ENCODE data around the gene CLCN7. TPM values are rescaled to one million over a fixed set of nuclear protein-coding genes. Genes with fewer than 3 reads are reported as not detected.

CLCN7 gene
- total RNA-seq, 4 donors from 2014 or later: 57.6 to 171 (median 95.0) TPM

- intact Hi-C loops (cut with DNase I; ENCODE audit: low total_unique reads) (no loop called here), in situ Hi-C loops (cut with MboI; ENCODE audit: low pct_ligation_motif_present in 1 of 4, low pct_unique_long_range_greater_than_20kb in 1 of 4, low sequenced_read_pairs in 3 of 4) (no loop called here)
- TF ChIP-seq EP300 (IDR thresholded peaks at IDR 0.05; ENCODE audit: low read depth) (no peak), POLR2A (IDR thresholded peaks at IDR 0.05) (no peak), POLR2AphosphoS5 (IDR thresholded peaks at IDR 0.05) (no peak), CTCF (IDR thresholded peaks at IDR 0.05) (no peak)
- peaks cover 0 to 38% (median 17%) of the 10 kb centered on the region in 4 donors for H3K36me3 ChIP-seq
- no peaks in the 10 kb centered on the region for H3K9me3 ChIP-seq
- no peak overlapping the region for H3K4me3 ChIP-seq
- H3K27me3 ChIP-seq: no peaks in the 10 kb centered on the region
- WGBS, 2 donors (ENCODE audit: low coverage in 1 of 2): 93% methylated on average over 26 of the region's 44 CpGs; no CpG with 5 or more reads in 1 of the 2 donors
- H3K4me1 ChIP-seq: no peaks in the 10 kb centered on the region
- no peak overlapping the region for H3K27ac ChIP-seq
- no peak for DNase-seq
These were observed 25.8 kb upstream of the CLCN7 start for GRCh38 chr16:1500465-1501150.

GRCh38 chr16:1499756-1500464 is 25.1 kb upstream of the CLCN7 start:
- WGBS, 2 donors (ENCODE audit: low coverage in 1 of 2): 80 to 94% methylated on average over 2 to 36 of the region's 36 CpGs
- Histone ChIP-seq H3K36me3 (peaks cover 0 to 38% (median 17%) of the 10 kb centered on the region in 4 donors), H3K4me3 (no peak overlapping the region), H3K27me3 (no peaks in the 10 kb centered on the region), H3K4me1 (peaks cover 0 to 1% (median under 1%) of the 10 kb centered on the region in 4 donors), H3K9me3 (no peaks in the 10 kb centered on the region), H3K27ac (no peak overlapping the region)
- in situ Hi-C loops (cut with MboI; ENCODE audit: low pct_ligation_motif_present in 1 of 4, low pct_unique_long_range_greater_than_20kb in 1 of 4, low sequenced_read_pairs in 3 of 4): no loop called here
- TF ChIP-seq POLR2A (IDR thresholded peaks at IDR 0.05): no peak
- no peak for TF ChIP-seq CTCF (IDR thresholded peaks at IDR 0.05)
- TF ChIP-seq POLR2AphosphoS5 (IDR thresholded peaks at IDR 0.05): no peak
- no peak for TF ChIP-seq EP300 (IDR thresholded peaks at IDR 0.05; ENCODE audit: low read depth)
- DNase-seq: no peak
- intact Hi-C loops (cut with DNase I; ENCODE audit: low total_unique reads): no loop called here

- H3K27me3 ChIP-seq: no peaks in the 10 kb centered on the region
- WGBS, 2 donors (ENCODE audit: low coverage in 1 of 2): 89 to 92% methylated on average over 7 to 23 of the region's 35 CpGs
- H3K4me3 ChIP-seq: no peak overlapping the region
- in situ Hi-C loops (cut with MboI; ENCODE audit: low pct_ligation_motif_present in 1 of 4, low pct_unique_long_range_greater_than_20kb in 1 of 4, low sequenced_read_pairs in 3 of 4): no loop called here
- H3K27ac ChIP-seq: no peak overlapping the region
- TF ChIP-seq CTCF (IDR thresholded peaks at IDR 0.05): no peak
- TF ChIP-seq POLR2A (IDR thresholded peaks at IDR 0.05): no peak
- TF ChIP-seq EP300 (IDR thresholded peaks at IDR 0.05; ENCODE audit: low read depth): no peak
- TF ChIP-seq POLR2AphosphoS5 (IDR thresholded peaks at IDR 0.05): no peak
- H3K36me3 ChIP-seq: peaks cover 0 to 38% (median 17%) of the 10 kb centered on the region in 4 donors
- DNase-seq: no peak
- peaks cover 0 to 10% (median 8%) of the 10 kb centered on the region in 4 donors for H3K4me1 ChIP-seq
- no peaks in the 10 kb centered on the region for H3K9me3 ChIP-seq
- intact Hi-C loops (cut with DNase I; ENCODE audit: low total_unique reads): no loop called here
These were observed 24.3 kb upstream of the CLCN7 start for GRCh38 chr16:1498899-1499676.
